Liver (tissue), 9 donors: ENCODE measurements around the gene NLRP7. TPM values are rescaled to one million over a fixed set of nuclear protein-coding genes. Genes with fewer than 3 reads are reported as not detected.

ENCODE experiments used
- DNase-seq: peaks from one replicate; pipeline ENCODE4 v3.0.0-alpha.2; 2017; ENCODE audit warnings: low spot score
- H3K27ac ChIP-seq, 2 donors: one replicate each; pipeline ENCODE4 v1.7.0; 2013; ENCODE audit warnings: inconsistent platforms in 2 of 2, low read length in 2 of 2, control low read depth in 1 of 2, low read depth in 1 of 2, mild to moderate bottlenecking in 1 of 2
- H3K27me3 ChIP-seq, 4 donors: one replicate each; pipeline versions ENCODE4 v1.6.1 to v1.7.0; 2013; ENCODE audit warnings: low read length in 3 of 4, inconsistent platforms in 1 of 4, mild to moderate bottlenecking in 1 of 4, moderate library complexity in 1 of 4; ENCODE audit not compliant: control insufficient read depth in 4 of 4, insufficient read depth in 4 of 4
- H3K36me3 ChIP-seq, 4 donors: one replicate each; pipeline versions ENCODE4 v1.6.1 to v1.7.0; 2013; ENCODE audit warnings: low read length in 3 of 4, mild to moderate bottlenecking in 3 of 4, low read depth in 1 of 4, moderate library complexity in 1 of 4; ENCODE audit not compliant: control insufficient read depth in 4 of 4, insufficient read depth in 3 of 4
- H3K4me1 ChIP-seq, 4 donors: one replicate each; pipeline versions ENCODE4 v1.6.1 to v1.7.0; 2013; ENCODE audit warnings: low read length in 3 of 4, mild to moderate bottlenecking in 3 of 4, moderate library complexity in 1 of 4; ENCODE audit not compliant: control insufficient read depth in 4 of 4, insufficient read depth in 4 of 4
- H3K4me3 ChIP-seq, 3 donors: one replicate each; pipeline versions ENCODE4 v1.6.1 to v1.7.0; 2013; ENCODE audit warnings: low read length in 3 of 3, control low read depth in 1 of 3, low read depth in 1 of 3, mild to moderate bottlenecking in 1 of 3
- H3K9ac ChIP-seq, 2 donors: one replicate each; pipeline ENCODE4 v1.7.0; 2013; ENCODE audit warnings: low read length in 2 of 2, mild to moderate bottlenecking in 2 of 2, moderate library complexity in 2 of 2, control low read depth in 1 of 2, low read depth in 1 of 2
- H3K9me3 ChIP-seq, 4 donors: one replicate each; pipeline versions ENCODE4 v1.6.1 to v1.7.0; 2013; ENCODE audit warnings: low read length in 3 of 4; ENCODE audit not compliant: control insufficient read depth in 4 of 4
- EGR1 ChIP-seq, 2 donors: IDR thresholded peaks; 2 replicates each; pipeline ENCODE4 v1.6.1; 2016 to 2018; ENCODE audit warnings: antibody characterized with exemption in 2 of 2, low read depth in 2 of 2
- FOXA1 ChIP-seq: IDR thresholded peaks from 2 replicates; pipeline ENCODE4 v1.6.1; 2016; ENCODE audit warnings: antibody characterized with exemption
- FOXA2 ChIP-seq: IDR thresholded peaks from 2 replicates; pipeline ENCODE4 v1.6.1; 2016; ENCODE audit warnings: antibody characterized with exemption
- GABPA ChIP-seq, 2 donors: IDR thresholded peaks in 1 of 2; conservative IDR thresholded peaks in 1 of 2; 2 replicates each; pipeline ENCODE4 v1.6.1; 2016; ENCODE audit warnings: antibody characterized with exemption in 2 of 2, mild to moderate bottlenecking in 1 of 2, moderate library complexity in 1 of 2
- HNF4A ChIP-seq, 2 donors: conservative IDR thresholded peaks; 2 replicates each; pipeline ENCODE4 v1.6.1; 2016; ENCODE audit warnings: antibody characterized with exemption in 2 of 2, mild to moderate bottlenecking in 2 of 2
- HNF4G ChIP-seq: IDR thresholded peaks from 2 replicates; pipeline ENCODE4 v1.6.1; 2016; ENCODE audit warnings: antibody characterized with exemption
- JUND ChIP-seq, 2 donors: IDR thresholded peaks; 2 replicates each; pipeline ENCODE4 v1.6.1; 2016; ENCODE audit warnings: antibody characterized with exemption in 2 of 2
- NR2F2 ChIP-seq: IDR thresholded peaks from 2 replicates; pipeline ENCODE4 v1.6.1; 2016; ENCODE audit warnings: antibody characterized with exemption
- RAD21 ChIP-seq, 2 donors: IDR thresholded peaks; 2 replicates each; pipeline ENCODE4 v1.6.1; 2016; ENCODE audit warnings: antibody characterized with exemption in 2 of 2, mild to moderate bottlenecking in 2 of 2
- RXRA ChIP-seq, 2 donors: IDR thresholded peaks; 2 replicates each; pipeline ENCODE4 v1.6.1; 2017 to 2018; ENCODE audit warnings: antibody characterized with exemption in 2 of 2, mild to moderate bottlenecking in 1 of 2
- SP1 ChIP-seq: IDR thresholded peaks from 2 replicates; pipeline ENCODE4 v1.6.1; 2018; ENCODE audit warnings: antibody characterized with exemption, mild to moderate bottlenecking
- TAF1 ChIP-seq: conservative IDR thresholded peaks from 2 replicates; pipeline ENCODE4 v1.6.1; 2016; ENCODE audit warnings: antibody characterized with exemption, mild to moderate bottlenecking
- YY1 ChIP-seq: IDR thresholded peaks from 2 replicates; pipeline ENCODE4 v1.6.1; 2016; ENCODE audit warnings: antibody characterized with exemption, mild to moderate bottlenecking
- WGBS: extraction: QIAGEN DNeasy Blood & Tissue Kit; methylation state at CpG from one replicate; pipeline ENCODE4 v1.1.7; 2013; 5-methylcytosine and 5-hydroxymethylcytosine counted together
- polyA plus RNA-seq, 2 donors: library from polyadenylated mRNA; stranded (reverse) in 1 of 2; unstranded in 1 of 2; fragments of 200-250 nt in 1 of 2; fragments of >200 nt in 1 of 2; fragmentation: Nextera tagmentation in 1 of 2; extraction: Ambion mirVana in 1 of 2; gene quantifications; one replicate each; pipeline versions ENCODE4 v1.2.1 to v1.2.3, GENCODE V29; 2013 to 2015
- total RNA-seq, 2 donors: library from RNA; depleted of rRNA; stranded (reverse); fragments of >200 nt; gene quantifications; one replicate each; pipeline ENCODE4 v1.2.3, GENCODE V29; 2014
- TF ChIP-seq, protein P1 (sequence below): IDR thresholded peaks from 2 replicates; pipeline ENCODE4 v1.6.1; 2016; ENCODE audit warnings: antibody characterized with exemption
- TF ChIP-seq, protein P2 (sequence below): IDR thresholded peaks from 2 replicates; pipeline ENCODE4 v1.6.1; 2016; ENCODE audit warnings: antibody characterized with exemption
- TF ChIP-seq, protein P3 (sequence below): IDR thresholded peaks from 2 replicates; pipeline ENCODE4 v1.6.1; 2016; ENCODE audit warnings: antibody characterized with exemption, mild to moderate bottlenecking
- TF ChIP-seq, protein P4 (sequence below): IDR thresholded peaks from 2 replicates; pipeline ENCODE4 v1.6.1; 2016; ENCODE audit warnings: antibody characterized with exemption
- TF ChIP-seq, protein P5 (sequence below): fragments of 150-350 bp; IDR thresholded peaks from 2 replicates; pipeline ENCODE4 v1.5.1; 2017; ENCODE audit warnings: improper control_type of control experiment, low read depth, low read length; ENCODE audit not compliant: missing input control
- donor health status: healthy.
- donor health status: healthy.
- donor health status: healthy.
- donor health status: healthy.
- donor health status: healthy.

NLRP7 gene
- total and polyA plus RNA-seq, 4 donors: not detected

DNA sequence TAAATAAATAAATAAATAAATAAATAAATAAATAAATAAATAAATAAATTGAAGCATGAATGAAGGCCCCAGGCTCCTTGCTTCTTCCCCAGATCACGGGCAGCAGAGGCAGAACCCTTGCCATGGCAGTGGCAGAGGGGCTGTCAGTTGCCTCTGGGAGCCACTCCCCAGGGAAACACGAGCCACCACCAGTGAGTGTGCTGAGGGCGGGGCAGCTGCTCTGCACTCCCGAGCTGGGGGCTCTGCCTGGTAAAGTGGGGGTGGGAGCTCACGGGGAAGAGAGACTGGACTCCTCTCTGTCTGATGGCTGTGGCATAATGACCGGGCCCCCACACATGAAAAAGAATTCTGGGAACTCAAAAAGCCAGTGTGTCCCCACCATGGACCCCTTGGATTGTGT, 65.4 kb downstream of the NLRP7 start:
- Histone ChIP-seq H3K4me3 (no peak overlapping the region), H3K4me1 (no peaks in the 10 kb centered on the region), H3K9ac (no peak overlapping the region), H3K27me3 (no peaks in the 10 kb centered on the region), H3K27ac (no peak overlapping the region), H3K36me3 (no peaks in the 10 kb centered on the region), H3K9me3 (no peaks in the 10 kb centered on the region)
- TF ChIP-seq TAF1 (no peak), RXRA (IDR thresholded peaks at IDR 0.05) (no peak), HNF4G (no peak), EGR1 (IDR thresholded peaks at IDR 0.05; ENCODE audit: low read depth in 2 of 2) (no peak), SP1 (no peak)
- TF ChIP-seq, protein P1, sequence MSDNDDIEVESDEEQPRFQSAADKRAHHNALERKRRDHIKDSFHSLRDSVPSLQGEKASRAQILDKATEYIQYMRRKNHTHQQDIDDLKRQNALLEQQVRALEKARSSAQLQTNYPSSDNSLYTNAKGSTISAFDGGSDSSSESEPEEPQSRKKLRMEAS: no peak
- TF ChIP-seq, protein P2, sequence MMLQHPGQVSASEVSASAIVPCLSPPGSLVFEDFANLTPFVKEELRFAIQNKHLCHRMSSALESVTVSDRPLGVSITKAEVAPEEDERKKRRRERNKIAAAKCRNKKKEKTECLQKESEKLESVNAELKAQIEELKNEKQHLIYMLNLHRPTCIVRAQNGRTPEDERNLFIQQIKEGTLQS: no peak
- TF ChIP-seq, protein P3, sequence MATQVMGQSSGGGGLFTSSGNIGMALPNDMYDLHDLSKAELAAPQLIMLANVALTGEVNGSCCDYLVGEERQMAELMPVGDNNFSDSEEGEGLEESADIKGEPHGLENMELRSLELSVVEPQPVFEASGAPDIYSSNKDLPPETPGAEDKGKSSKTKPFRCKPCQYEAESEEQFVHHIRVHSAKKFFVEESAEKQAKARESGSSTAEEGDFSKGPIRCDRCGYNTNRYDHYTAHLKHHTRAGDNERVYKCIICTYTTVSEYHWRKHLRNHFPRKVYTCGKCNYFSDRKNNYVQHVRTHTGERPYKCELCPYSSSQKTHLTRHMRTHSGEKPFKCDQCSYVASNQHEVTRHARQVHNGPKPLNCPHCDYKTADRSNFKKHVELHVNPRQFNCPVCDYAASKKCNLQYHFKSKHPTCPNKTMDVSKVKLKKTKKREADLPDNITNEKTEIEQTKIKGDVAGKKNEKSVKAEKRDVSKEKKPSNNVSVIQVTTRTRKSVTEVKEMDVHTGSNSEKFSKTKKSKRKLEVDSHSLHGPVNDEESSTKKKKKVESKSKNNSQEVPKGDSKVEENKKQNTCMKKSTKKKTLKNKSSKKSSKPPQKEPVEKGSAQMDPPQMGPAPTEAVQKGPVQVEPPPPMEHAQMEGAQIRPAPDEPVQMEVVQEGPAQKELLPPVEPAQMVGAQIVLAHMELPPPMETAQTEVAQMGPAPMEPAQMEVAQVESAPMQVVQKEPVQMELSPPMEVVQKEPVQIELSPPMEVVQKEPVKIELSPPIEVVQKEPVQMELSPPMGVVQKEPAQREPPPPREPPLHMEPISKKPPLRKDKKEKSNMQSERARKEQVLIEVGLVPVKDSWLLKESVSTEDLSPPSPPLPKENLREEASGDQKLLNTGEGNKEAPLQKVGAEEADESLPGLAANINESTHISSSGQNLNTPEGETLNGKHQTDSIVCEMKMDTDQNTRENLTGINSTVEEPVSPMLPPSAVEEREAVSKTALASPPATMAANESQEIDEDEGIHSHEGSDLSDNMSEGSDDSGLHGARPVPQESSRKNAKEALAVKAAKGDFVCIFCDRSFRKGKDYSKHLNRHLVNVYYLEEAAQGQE: no peak
- no peak for DNase-seq
- 72% methylated on average over 6 of the region's 6 CpGs for WGBS

DNA sequence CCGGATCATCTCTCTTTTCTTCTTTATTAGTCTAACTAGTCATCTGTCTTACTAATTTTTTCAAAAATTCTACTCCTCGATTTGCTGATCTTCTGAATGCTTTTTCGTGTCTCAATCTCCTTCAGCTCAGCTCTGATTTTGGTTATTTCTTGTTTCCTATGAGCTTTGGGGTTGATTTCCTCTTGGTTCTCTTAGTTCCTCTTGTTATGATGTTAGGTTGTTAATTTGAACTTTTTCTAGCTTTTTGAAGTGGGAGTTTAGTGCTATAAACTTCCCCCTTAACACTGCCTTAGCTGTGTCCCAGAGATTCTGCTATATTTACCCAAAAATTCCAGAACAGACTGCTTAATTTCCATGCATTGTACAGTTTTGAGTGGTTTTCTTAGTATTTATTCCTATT, 69.9 kb downstream of the NLRP7 start:
- WGBS: 42% methylated on average over 3 of the region's 3 CpGs
- Histone ChIP-seq H3K36me3 (no peaks in the 10 kb centered on the region), H3K9ac (no peak overlapping the region), H3K9me3 (no peaks in the 10 kb centered on the region), H3K27me3 (no peaks in the 10 kb centered on the region), H3K27ac (no peak overlapping the region), H3K4me3 (no peak overlapping the region), H3K4me1 (no peaks in the 10 kb centered on the region)
- DNase-seq: no peak
- no peak for TF ChIP-seq NR2F2
- no peak for TF ChIP-seq RXRA (IDR thresholded peaks at IDR 0.05)
- TF ChIP-seq, protein P4, sequence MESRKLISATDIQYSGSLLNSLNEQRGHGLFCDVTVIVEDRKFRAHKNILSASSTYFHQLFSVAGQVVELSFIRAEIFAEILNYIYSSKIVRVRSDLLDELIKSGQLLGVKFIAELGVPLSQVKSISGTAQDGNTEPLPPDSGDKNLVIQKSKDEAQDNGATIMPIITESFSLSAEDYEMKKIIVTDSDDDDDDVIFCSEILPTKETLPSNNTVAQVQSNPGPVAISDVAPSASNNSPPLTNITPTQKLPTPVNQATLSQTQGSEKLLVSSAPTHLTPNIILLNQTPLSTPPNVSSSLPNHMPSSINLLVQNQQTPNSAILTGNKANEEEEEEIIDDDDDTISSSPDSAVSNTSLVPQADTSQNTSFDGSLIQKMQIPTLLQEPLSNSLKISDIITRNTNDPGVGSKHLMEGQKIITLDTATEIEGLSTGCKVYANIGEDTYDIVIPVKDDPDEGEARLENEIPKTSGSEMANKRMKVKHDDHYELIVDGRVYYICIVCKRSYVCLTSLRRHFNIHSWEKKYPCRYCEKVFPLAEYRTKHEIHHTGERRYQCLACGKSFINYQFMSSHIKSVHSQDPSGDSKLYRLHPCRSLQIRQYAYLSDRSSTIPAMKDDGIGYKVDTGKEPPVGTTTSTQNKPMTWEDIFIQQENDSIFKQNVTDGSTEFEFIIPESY: no peak
- TF ChIP-seq HNF4A (conservative IDR thresholded peaks at IDR 0.05): no peak
- TF ChIP-seq RAD21 (IDR thresholded peaks at IDR 0.05): no peak
- TF ChIP-seq HNF4G: no peak
- TF ChIP-seq, protein P1: no peak
- TF ChIP-seq YY1: no peak
- TF ChIP-seq, protein P2: no peak
- TF ChIP-seq FOXA2: no peak
- no peak for TF ChIP-seq JUND (IDR thresholded peaks at IDR 0.05)
- TF ChIP-seq EGR1 (IDR thresholded peaks at IDR 0.05; ENCODE audit: low read depth in 2 of 2): no peak
- no peak for TF ChIP-seq SP1
- TF ChIP-seq GABPA (IDR thresholded peaks at IDR 0.05 in 1 of 2, conservative IDR thresholded peaks at IDR 0.05 in 1 of 2): no peak
- no peak for TF ChIP-seq FOXA1
- TF ChIP-seq TAF1: no peak
- TF ChIP-seq, protein P3: no peak
- TF ChIP-seq, protein P5, sequence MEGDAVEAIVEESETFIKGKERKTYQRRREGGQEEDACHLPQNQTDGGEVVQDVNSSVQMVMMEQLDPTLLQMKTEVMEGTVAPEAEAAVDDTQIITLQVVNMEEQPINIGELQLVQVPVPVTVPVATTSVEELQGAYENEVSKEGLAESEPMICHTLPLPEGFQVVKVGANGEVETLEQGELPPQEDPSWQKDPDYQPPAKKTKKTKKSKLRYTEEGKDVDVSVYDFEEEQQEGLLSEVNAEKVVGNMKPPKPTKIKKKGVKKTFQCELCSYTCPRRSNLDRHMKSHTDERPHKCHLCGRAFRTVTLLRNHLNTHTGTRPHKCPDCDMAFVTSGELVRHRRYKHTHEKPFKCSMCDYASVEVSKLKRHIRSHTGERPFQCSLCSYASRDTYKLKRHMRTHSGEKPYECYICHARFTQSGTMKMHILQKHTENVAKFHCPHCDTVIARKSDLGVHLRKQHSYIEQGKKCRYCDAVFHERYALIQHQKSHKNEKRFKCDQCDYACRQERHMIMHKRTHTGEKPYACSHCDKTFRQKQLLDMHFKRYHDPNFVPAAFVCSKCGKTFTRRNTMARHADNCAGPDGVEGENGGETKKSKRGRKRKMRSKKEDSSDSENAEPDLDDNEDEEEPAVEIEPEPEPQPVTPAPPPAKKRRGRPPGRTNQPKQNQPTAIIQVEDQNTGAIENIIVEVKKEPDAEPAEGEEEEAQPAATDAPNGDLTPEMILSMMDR: no peak
